Measurements from ENCODE around the gene GNAO1.
A peak's percentile ranks its signal among the peaks of the same experiment; 100 is the strongest.

Gene GNAO1

GRCh38 chr16:56163938-56164337 lies 27.4 kb upstream of the GNAO1 start:
- TF ChIP-seq TOX (CRISPR knock-in tag; IDR thresholded peaks at IDR 0.05; ENCODE audit: borderline replicate concordance) = no peak
- TF ChIP-seq ZNF70 (CRISPR knock-in tag; IDR thresholded peaks at IDR 0.05) = no peak
- no peak for TF ChIP-seq TCF4 (CRISPR knock-in tag; IDR thresholded peaks at IDR 0.05; ENCODE audit: borderline replicate concordance)
- TF ChIP-seq PPARA (CRISPR knock-in tag; IDR thresholded peaks at IDR 0.05; ENCODE audit: borderline replicate concordance) = no peak
- TF ChIP-seq ESRRG (CRISPR knock-in tag; IDR thresholded peaks at IDR 0.05) = no peak
- TF ChIP-seq CSDC2 (CRISPR knock-in tag; IDR thresholded peaks at IDR 0.05) = no peak
- TF ChIP-seq CREB5 (CRISPR knock-in tag; IDR thresholded peaks at IDR 0.05; ENCODE audit: low read depth) = no peak
- no peak for TF ChIP-seq ARNTL (CRISPR knock-in tag; IDR thresholded peaks at IDR 0.05; ENCODE audit: borderline replicate concordance, low read depth)
- no peak for TF ChIP-seq RARB (CRISPR knock-in tag; IDR thresholded peaks at IDR 0.05)
- TF ChIP-seq ZFP30 (CRISPR knock-in tag; IDR thresholded peaks at IDR 0.05) = no peak
- no peak for TF ChIP-seq BACH2 (CRISPR knock-in tag; IDR thresholded peaks at IDR 0.05; ENCODE audit: borderline replicate concordance)
- TF ChIP-seq POU6F1 (CRISPR knock-in tag; IDR thresholded peaks at IDR 0.05; ENCODE audit: borderline replicate concordance, low read depth) = no peak
- no peak for TF ChIP-seq ISL1 (CRISPR knock-in tag; IDR thresholded peaks at IDR 0.05)
- no peak for TF ChIP-seq CSRNP3 (CRISPR knock-in tag; IDR thresholded peaks at IDR 0.05)
- no peak for TF ChIP-seq PATZ1 (CRISPR knock-in tag; IDR thresholded peaks at IDR 0.05; ENCODE audit: borderline replicate concordance)
- no peak for TF ChIP-seq ZC3H10 (CRISPR knock-in tag; IDR thresholded peaks at IDR 0.05)
- no peak for TF ChIP-seq SNAI2 (CRISPR knock-in tag; IDR thresholded peaks at IDR 0.05)
- TF ChIP-seq ZNF565 (CRISPR knock-in tag; conservative IDR thresholded peaks at IDR 0.05; ENCODE audit: low read depth) = no peak
- no peak for ATAC-seq

- TF ChIP-seq ISL1 (CRISPR knock-in tag; IDR thresholded peaks at IDR 0.05) (peak; percentile 75), CREB5 (CRISPR knock-in tag; IDR thresholded peaks at IDR 0.05; ENCODE audit: low read depth) (no peak)
- ATAC-seq = no peak
These were observed 26.7 kb upstream of the GNAO1 start for GRCh38 chr16:56164636-56165035.

GRCh38 chr16:56174411-56174810 lies 16.9 kb upstream of the GNAO1 start:
- ATAC-seq = no peak
- TF ChIP-seq CREB5 (CRISPR knock-in tag; IDR thresholded peaks at IDR 0.05; ENCODE audit: low read depth) (no peak), TSHZ2 (CRISPR knock-in tag; IDR thresholded peaks at IDR 0.05) (no peak), ZFP30 (CRISPR knock-in tag; IDR thresholded peaks at IDR 0.05) (no peak), ARNTL (CRISPR knock-in tag; IDR thresholded peaks at IDR 0.05; ENCODE audit: borderline replicate concordance, low read depth) (no peak), SNAI2 (CRISPR knock-in tag; IDR thresholded peaks at IDR 0.05) (no peak), PATZ1 (CRISPR knock-in tag; IDR thresholded peaks at IDR 0.05; ENCODE audit: borderline replicate concordance) (no peak), OSR1 (CRISPR knock-in tag; IDR thresholded peaks at IDR 0.05) (no peak), ESRRG (CRISPR knock-in tag; IDR thresholded peaks at IDR 0.05) (no peak), TOX (CRISPR knock-in tag; IDR thresholded peaks at IDR 0.05; ENCODE audit: borderline replicate concordance) (no peak), BACH2 (CRISPR knock-in tag; IDR thresholded peaks at IDR 0.05; ENCODE audit: borderline replicate concordance) (no peak), ISL1 (CRISPR knock-in tag; IDR thresholded peaks at IDR 0.05) (no peak), CSDC2 (CRISPR knock-in tag; IDR thresholded peaks at IDR 0.05) (no peak), ZNF70 (CRISPR knock-in tag; IDR thresholded peaks at IDR 0.05) (no peak), POU6F1 (CRISPR knock-in tag; IDR thresholded peaks at IDR 0.05; ENCODE audit: borderline replicate concordance, low read depth) (no peak), ZNF8 (CRISPR knock-in tag; IDR thresholded peaks at IDR 0.05) (no peak), ZC3H10 (CRISPR knock-in tag; IDR thresholded peaks at IDR 0.05) (no peak)
